Activated CD4-positive, alpha-beta T cell treated with anti-CD3 and anti-CD28 coated beads, Interleukin-2, Interleukin-6, amounts not matched to agents 100 ng/mL and 50 ng/mL, durations not matched to agents 16 hours and 8 hours (primary cell): ENCODE data around the gene PRIM2.
"Not testable (repeated sequence)": the region's sequence is repeated elsewhere in the genome, so short reads cannot be mapped to it uniquely, and the experiment has no call there.

Experiments
- DNase-seq: peaks from one replicate; pipeline ENCODE4 v3.0.0-alpha.2; 2020

The PRIM2 gene

DNA sequence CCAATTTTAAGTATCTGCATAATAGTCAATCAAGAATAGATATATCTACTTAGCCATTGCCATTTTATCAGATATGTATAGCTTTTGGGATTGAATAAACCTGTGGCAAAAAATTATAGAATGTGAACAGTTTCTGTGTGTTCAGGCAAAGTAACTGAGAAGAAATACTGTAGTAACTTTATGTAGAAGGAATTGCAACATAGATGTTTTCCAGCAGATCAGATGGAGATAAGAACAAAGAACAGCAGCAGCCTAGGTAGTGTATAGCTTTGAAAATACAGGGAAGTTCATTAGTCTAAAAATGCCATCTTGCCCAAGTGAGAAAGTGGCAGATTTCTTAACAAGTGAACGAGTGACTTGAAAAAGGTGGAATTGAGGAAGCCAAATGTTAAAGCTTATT is 197.7 kb downstream of the PRIM2 start:
- not testable (repeated sequence) for DNase-seq

DNA sequence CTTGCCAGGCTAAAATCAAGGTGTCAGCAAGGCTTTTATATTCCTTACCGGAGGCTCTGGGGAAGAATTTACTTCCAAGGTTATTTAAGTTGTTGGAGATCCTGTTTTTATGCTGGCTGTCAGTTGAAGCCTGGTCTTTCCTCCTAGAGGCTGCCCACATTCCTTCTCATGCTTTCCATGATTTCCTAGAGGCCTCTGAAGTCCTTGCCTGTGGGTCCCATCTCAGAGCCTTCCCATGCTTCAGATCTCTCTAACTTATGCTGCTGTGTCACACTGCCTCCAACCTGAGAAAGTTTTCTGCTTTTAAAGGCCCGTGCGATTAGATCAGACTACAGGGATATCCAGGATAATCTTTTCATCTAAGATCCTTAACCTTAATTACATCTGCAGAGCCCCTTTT is 198.4 kb downstream of the PRIM2 start:
- not testable (repeated sequence) for DNase-seq

DNA sequence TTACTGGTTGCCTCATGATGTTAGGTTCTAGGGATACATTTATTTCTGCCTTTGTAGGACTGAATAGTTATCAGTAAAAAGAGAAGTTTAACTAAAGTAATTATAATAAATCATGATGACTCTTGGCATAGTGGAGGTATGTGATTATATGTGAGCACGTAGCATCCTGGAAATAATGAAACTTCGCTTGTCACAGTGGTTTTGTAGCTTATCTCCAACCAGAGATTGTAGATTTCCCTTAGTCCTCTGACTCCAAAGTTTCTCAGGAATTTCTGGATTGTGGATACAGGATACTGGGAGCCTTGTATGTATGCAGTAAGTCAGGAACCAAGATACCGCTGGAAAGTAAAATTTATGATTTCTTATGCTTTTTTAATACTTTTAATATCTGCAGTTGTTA is 199.3 kb downstream of the PRIM2 start:
- not testable (repeated sequence) for DNase-seq

DNA sequence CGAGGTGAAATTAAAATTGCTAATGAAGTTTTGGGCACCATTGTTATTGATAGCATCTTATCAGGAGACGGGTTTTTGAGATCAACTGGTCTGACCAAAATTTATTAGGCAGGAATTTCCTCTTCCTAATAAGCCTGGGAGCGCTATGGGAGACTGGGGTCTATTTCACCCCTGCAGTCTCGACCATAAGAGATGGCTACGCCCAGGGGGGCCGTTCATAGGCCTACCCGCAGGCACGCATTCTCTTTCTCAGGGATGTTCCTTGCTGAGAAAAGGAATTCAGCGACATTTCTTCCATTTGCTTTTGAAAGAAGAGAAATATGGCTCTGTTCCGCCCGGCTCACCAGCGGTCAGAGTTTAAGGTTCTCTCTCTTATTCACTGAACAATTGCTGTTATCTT is 201.8 kb downstream of the PRIM2 start:
- not testable (repeated sequence) for DNase-seq

DNA sequence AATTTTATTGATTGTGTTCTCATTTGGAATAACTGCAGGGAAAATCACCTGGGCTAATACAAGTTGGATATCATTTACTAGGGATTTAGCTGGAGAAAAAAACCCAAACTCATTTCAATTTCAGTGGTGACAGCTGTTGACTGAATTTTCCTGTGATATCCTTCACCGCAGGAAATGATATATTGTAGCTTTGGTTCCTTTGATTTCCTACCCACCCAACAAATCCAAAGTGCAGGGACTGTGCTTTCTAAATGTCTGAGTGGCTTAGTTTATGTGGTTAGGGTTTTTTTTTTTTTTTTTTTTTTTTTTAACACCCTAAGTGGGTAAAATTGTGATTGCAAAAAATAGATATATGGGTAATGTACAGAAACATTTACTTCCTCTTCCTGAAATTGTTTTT is 203.7 kb downstream of the PRIM2 start:
- DNase-seq, result not testable (repeated sequence)

DNA sequence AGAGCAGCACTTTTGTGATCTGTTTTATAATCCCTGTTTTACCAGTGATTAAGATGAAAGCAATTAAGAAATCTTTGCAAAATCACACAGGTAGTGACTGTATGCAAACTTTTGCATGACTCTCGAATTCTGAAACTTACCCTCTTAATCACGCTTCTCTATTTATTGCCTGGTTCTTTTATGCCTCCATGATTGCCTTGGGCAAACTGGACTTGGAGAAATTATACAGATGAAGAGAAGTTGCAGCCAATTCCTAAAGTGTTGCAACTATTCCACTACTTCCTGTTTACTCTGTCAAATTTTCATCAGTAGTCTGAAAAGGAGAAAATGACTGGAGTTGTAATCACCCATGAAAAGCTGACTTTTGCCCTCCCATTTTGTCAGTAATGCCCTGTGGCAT is 205.8 kb downstream of the PRIM2 start:
- DNase-seq, result not testable (repeated sequence)

DNA sequence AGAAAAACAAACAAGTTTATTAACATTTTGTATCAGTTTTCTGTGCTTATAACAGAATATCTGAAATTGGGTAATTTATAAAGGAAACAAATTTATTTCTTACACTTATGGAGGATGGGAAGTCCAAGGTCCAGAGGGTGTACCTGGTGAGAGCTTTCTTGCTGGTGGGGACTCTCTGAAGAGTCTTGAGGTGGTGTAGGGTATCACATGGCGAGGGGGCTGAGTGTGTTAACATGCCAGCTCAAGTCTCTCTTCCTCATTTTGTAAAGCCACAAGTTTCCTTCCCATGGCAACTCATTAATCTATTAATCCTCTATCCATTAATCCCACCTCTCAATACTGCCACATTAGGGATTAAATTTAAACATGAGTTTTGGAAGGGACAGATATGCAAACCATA is 212.3 kb downstream of the PRIM2 start:
- DNase-seq, result not testable (repeated sequence)

DNA sequence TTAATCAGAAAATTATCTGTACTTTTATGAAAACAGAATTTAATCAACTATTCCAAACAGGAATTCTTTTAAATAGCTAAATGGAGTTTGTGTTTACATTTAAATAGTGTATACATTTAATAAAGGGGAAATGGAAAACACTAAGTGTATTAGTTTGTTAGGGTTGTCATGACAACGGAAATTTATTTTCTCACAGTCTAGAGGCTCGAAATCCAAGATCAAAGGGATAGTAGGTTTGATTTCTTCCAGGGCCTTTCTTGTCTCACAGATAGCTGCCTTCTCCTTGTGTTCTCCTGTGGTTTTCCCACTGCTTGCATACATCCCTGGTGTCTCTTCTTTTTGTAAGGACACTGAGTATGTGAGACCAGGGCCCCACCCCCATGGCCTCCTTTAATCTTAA is 215.2 kb downstream of the PRIM2 start:
- DNase-seq, result not testable (repeated sequence)

DNA sequence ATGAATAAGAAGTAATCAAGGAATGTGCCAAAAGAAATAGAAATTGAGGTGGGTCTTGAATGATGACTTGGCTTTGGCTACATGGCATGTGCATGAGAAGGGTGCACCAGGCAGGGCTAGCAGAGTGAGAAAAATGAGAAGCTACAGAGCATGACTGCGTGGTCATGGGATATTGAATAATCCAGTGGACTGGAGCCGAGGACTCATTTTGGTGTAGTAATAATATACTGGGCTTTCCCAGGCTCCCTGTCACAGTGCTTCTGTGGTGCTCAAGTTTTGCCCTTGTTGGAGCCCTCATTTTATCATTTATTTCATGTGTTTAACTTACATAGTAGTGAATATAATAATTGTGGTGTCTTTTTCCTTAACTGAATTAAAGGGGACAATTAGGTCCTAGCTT is 217.7 kb downstream of the PRIM2 start:
- not testable (repeated sequence) for DNase-seq

DNA sequence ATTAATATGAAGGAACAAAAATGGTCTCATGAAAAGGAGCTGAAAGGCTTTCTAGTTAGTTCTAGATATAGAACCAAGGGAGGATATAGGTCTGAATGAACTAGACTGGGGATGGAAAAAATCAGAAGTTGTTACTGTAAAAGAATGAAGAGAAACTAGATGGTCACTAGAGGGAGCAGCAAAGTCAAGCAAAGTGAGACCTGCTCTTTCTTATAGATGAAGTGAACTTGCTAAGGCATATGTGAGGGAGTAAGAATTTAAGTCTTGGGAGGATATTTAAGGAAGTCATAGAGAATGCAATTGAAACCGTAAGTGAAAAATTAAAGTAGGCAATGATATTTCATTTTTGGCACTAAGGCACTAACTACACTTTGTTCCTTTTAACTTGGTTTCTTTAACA is 218.6 kb downstream of the PRIM2 start:
- peak; percentile 17 for DNase-seq

DNA sequence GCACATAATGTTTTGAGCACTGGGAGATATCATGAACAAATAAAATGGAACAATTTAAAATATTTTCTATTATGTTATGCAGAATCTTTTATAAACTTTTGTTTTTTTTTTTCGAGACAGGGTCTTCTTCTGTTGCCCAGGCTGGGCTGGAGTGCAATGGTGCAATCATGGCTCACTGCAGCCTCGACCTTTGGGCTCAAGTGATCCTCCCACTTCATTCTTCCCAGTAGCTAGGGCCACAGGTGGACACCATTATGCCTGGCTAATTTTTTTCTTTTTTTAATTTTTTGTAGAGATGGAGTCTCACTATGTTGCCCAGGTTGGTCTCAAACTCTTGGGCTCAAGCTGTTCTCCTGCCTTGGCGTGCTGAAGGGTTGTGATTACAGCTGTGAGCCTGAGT is 220.5 kb downstream of the PRIM2 start:
- DNase-seq, result not testable (repeated sequence)

DNA sequence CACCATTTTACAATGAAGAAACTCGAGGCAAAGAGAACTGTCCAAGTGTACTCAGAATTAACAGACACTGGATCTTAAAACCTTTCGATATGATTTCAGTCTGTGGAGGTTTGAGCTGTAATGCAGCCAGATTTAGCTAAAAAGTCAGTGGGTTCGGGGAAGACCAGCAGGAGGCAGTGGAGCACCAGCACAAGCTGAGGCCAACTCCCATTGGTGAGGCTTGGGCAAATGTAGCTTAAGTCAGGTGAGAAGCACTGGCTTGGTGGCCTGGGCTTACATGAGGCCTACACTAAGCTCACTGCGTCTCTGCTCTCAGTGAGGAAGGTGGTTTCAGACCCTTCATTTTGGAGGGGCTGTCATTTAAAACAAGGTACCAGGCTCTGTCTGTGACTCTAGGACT is 234.5 kb downstream of the PRIM2 start:
- not testable (repeated sequence) for DNase-seq

DNA sequence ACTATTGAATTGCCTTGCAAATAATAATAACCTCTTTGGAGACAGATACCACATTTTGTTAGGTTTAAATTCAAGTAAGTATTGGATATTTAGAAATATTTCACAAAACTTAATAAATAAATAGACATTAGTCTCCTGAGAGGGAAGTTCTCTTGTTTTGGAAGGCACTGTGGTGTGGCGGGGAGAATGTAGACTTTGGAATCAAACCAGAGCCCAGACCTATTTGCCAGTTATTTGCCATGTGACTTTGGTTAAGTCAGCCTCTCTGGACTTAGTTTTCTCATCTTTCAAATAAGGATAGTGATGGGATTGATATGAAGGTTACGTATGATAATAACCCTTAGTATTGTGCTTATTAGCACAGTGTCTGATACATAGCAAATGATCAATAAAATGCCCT is 240.4 kb downstream of the PRIM2 start:
- DNase-seq, result not testable (repeated sequence)

DNA sequence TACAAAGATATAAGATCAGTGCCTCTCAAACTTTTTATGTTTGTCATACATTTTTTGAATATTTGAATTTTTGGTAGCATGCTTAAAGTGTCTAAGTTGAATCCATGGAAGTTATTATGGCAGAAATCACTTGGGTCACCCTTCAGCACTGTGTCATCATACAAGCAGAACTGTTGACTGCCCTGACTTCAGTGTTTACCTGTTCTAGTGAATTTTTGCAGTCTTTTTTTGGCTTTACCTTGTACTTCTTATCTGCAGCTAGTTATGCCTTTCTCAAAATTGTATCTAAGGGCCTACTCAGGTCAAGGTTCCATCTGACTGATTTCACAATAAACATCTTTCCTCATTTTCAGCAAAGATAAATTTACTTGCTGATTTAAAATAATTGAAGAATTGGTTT is 241.7 kb downstream of the PRIM2 start:
- not testable (repeated sequence) for DNase-seq

DNA sequence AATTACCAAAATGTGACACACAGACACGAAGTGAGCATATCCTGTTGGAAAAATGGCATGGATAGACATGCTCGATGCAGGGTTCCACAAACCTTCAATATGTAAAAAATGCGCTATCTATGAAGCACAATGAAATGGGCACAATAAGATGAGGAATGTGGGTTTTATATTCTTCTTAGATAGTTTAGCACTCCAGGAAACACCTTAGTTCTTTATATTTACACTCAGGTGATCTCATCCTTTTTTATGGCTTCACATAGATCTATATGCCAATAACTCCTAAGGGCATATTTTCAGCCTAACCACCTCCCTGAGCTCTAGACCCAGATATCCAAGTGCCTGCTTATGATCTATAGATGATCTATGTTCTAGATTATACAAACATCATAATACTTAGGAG is 244.8 kb downstream of the PRIM2 start:
- DNase-seq, result not testable (repeated sequence)

DNA sequence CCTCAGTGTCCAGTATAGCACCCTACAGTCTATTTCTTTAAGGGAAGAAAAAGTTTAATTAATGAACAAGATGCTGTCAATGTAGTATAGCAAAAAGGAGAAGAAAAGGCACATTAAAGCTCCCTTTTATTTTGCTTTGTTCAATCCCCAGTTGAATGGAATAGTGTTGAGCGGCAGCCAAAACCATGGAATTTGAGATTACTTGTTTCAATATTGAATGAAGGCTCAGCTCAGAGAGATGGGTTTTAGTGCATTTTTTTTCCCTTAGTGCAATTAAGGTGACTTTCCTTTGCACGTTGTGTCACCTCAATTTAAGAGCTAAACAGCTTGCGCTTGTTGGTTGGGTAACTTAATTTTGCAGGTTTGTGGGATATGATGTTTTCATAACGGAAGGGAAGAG is 254.7 kb downstream of the PRIM2 start:
- DNase-seq, result not testable (repeated sequence)

DNA sequence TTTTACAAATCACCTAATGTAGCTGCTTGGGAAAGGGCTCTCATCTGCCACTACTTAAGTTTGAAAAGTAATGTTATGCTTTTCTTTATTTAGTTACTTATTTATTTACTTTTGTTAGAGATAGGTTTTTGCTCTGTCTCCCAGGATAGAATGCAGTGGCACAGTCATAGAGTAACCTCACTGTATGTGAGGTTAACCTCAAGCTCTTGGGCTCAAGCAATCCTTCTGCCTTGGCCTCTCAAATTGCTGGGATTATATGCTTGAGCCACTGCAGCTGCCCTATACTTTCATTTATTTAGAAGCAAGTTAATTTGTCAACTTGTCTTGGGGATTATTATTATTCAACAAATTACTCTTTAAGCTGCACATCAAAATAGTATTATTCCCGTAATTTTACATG is 255.4 kb downstream of the PRIM2 start:
- DNase-seq, result not testable (repeated sequence)

DNA sequence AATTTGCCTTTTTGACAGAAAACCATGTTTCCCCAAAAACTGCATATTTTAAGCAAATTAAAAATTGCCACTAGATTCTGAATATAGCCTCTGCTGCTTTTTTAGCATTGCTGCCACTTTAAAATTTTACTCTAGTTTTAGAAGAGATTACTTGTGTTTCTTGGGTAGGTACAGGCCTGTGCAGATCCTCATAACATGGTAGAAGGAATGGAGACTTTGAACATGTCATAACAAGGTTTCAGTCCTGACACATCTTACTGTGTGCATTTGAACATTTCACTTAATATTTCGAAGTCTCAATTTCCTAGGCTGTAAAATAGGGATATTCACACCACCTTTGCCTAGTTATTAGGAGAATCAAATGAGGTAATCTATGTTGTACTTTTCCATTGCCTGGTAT is 259.6 kb downstream of the PRIM2 start:
- not testable (repeated sequence) for DNase-seq

DNA sequence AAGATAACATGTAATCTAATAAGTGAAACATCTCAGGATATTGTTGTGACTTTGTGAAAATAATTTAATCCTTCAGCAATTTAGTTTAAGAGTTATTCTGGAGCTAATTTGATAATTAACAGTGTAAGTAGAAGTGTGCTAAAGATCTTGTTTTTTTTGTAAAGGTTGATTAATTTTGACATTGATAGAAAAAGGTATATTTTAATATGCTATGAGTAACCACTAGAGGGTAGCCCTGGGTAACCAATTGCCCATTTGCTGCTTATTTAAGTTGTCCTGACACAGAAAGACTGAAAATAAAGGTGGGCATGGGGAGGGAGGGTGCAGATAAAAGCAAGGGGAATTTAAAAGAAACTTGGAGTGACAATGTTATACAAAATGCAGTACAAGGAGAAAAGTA is 262.1 kb downstream of the PRIM2 start:
- not testable (repeated sequence) for DNase-seq

DNA sequence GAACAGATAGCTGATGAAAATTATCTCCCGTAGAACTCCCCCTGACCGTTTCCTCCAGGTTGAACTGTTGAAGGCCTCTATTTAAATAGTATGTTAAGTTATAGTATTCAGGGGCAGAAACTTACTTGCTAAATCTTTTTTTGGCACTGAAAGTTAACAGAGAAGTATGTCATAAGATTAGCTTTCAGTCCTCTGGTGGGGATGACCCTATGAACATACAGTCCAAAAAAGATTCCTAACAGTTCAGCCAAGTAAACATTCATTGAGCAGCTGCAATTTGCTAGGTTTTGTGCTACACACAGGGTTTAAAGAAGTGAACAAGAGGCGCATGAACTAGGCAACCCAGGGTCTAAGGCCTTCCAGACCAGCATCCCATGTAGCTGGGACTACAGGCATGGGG is 264.2 kb downstream of the PRIM2 start:
- not testable (repeated sequence) for DNase-seq

DNA sequence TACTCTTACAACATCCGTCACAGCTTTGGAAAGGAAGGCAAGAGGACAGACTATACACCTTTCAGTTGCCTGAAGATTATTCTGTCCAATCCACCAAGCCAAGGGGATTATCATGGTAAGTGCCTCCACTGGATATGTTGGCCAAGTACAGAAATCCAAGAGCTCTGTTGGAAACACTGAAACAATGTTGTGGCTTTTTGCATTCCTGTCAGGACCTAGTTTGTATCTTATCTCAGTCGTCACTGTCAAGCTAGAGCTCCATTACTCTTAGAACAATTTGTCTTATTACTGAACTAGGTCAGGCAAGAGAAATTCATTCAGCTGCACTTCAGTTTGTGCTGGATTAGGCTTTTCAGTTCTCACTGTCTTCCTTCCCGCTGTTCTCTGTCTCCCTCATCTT is 283.7 kb downstream of the PRIM2 start:
- not testable (repeated sequence) for DNase-seq

DNA sequence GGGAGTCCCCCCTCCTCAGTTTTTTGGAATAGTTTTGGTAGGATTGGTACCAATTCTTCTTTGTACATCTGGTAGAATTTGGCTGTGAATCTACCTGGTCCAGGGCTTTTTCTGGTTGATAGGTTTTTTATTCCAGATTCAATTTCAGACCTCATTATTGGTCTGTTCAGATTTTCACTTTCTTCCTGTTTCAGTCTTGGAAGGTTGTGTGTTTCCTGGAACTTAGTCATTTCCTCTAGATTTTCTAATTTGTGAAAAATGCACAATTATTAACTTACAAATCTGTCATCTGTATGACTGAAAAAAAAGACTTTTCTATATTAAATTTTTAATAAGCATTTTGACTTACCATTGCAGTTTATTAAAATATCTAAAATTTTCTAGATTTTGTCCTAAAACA is 287.9 kb downstream of the PRIM2 start:
- not testable (repeated sequence) for DNase-seq

DNA sequence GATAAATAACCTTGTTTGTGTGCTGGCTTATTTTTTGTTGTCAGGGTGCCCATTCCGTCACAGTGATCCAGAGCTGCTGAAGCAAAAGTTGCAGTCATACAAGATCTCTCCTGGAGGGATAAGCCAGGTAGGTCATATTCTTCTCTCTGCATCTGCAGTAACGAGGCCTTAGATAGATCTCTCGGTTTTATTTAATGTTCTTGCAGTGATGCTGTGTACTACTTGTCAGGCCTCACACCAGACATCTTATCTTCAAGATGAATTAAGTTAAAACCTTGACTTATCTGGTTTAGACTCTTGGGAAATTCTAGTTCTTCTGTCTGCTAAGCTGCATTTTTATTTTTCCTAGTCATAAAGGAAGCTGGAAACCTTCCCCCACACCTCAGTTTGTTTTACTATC is 288.9 kb downstream of the PRIM2 start:
- not testable (repeated sequence) for DNase-seq

DNA sequence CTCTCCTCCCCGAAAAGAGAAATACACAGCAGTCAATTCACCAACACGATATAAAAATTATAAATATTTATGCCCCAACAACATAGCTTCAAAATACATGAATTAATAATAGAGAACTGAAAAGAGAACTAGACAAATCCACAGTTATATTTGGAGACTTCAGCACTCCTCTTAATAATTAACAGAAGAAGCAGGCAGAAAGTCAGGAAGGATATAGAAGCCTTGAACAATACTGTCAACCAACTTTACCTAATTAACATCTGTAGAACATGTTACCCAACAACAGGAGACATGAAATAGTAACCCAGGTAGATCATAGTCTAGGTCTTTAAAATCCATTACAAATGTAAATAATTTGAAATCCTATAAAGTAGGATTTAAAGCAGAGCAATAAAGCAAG is 293.2 kb downstream of the PRIM2 start:
- not testable (repeated sequence) for DNase-seq

DNA sequence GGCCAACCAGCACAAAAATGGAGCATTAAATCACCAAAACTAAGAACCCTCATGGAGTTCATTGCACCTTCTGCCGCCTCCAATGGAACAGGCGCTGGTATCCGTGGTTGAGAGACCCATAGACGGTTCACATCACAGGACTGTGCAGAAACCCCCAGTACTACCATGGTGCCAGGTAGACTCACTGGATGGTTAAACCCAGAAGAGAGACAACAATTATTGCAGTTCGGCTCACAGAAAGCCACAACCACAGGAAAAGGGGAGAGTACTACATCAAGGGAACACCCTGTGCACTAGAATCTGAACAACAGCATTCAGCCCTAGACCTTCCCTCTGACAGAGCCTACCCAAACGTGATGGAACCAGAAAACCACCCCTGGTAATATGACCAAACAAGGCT is 301.5 kb downstream of the PRIM2 start:
- not testable (repeated sequence) for DNase-seq

DNA sequence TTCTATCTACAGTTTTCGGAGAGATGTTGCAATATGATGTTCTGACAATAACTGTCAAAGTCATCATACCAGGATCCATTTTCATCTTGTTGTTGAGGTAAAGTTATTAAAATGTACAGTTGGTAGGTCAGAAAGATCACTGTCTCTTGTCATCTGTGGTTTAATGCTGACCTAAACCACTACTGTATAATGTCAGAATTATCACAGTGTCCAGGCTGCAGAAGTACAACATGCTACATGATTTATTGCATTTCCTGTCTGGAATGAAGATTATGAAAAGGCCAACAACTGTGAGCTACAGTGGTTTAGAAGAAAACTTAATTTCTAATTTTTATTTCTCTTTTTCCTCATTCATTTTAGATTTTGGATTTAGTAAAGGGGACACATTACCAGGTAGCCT is 314.3 kb downstream of the PRIM2 start:
- not testable (repeated sequence) for DNase-seq
